ENCODE results near the gene ZNF541.

Gene ZNF541

DNA sequence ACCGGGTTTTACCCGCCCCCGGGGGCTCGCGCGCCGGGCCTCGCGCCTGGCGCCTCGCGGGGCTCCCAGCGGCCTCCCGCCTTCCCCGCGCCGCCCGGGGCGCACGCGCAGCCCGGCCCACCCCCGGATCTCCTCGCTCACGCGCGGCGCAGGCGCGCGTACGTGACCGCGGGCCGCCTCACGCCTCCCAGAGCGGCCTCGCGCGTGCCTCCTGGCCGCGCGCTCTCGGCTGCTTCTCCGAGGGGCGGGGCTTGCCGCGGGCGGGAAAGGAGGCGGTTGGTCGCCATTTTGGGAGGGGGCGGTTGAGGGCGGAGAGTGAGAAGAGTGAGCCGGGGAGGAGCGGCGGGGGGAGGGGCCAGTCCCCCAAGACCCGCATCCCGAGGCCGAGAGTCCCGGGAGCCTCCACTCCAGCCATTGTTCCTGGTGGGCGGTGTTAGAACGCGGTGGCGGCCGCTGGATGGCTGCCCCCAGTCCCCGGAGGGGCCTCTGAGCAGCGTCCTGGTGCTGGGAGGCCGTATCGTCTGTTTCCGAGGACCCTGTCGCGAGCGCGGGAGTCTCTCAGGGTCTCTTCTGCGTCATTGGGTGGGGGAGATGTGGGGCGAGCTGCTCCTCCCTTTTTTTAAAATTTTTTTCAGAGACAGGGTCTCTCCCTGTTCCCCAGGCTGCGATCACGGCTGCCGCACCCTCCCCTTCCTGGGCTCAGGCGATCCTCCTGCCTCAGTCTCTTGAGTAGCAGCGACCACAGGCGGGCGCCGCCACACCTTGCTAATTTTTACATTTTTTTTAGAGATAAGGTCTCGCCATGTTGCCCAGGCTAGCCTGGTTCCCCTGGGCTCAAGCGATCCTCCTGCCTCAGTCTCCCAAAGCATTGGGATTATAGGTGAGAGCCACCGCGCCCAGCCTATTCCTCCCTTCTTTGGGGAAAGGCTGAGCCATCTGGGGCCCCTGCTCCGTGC, at the start of gene ZNF541:
TSS of gene ZNF541 (minus strand) at position 78 of the 956 bp plus-strand sequence. CDS start 17,292 bp downstream, outside the sequence.
- no peak within 1 kb of the TSS for H3K27ac ChIP-seq
- TF ChIP-seq, protein P1, sequence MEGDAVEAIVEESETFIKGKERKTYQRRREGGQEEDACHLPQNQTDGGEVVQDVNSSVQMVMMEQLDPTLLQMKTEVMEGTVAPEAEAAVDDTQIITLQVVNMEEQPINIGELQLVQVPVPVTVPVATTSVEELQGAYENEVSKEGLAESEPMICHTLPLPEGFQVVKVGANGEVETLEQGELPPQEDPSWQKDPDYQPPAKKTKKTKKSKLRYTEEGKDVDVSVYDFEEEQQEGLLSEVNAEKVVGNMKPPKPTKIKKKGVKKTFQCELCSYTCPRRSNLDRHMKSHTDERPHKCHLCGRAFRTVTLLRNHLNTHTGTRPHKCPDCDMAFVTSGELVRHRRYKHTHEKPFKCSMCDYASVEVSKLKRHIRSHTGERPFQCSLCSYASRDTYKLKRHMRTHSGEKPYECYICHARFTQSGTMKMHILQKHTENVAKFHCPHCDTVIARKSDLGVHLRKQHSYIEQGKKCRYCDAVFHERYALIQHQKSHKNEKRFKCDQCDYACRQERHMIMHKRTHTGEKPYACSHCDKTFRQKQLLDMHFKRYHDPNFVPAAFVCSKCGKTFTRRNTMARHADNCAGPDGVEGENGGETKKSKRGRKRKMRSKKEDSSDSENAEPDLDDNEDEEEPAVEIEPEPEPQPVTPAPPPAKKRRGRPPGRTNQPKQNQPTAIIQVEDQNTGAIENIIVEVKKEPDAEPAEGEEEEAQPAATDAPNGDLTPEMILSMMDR (IDR thresholded peaks at IDR 0.05), result no peak
- TF ChIP-seq ZFX (IDR thresholded peaks at IDR 0.05; ENCODE audit: borderline replicate concordance), result no peak

DNA sequence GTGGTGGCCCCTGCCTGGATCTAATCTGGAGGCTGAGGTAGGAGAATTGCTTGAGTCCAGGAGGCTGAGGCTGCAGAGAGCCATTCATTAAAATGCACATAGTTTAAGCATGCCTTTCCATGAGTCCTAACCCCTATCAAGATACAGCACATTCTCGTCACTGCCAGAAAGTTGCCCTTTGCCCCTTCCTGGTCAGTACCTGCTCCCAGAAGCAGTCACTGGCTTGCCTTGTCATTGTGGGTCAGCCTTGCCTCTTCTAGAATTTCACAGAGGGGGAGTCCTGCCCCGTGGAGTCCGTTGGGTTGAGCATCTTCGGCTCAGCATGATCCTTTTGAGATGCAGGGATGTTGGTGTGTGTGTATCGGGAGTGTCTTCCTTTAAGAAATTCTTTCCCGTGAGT, 46.8 kb upstream of the ZNF541 start:
- no peak overlapping the region for H3K27ac ChIP-seq
- TF ChIP-seq ZFX (IDR thresholded peaks at IDR 0.05; ENCODE audit: borderline replicate concordance), result no peak
- TF ChIP-seq, protein P1 (IDR thresholded peaks at IDR 0.05), result no peak

GRCh38 chr19:47618771-47619170, 45.8 kb upstream of the ZNF541 start:
- no peak for TF ChIP-seq ZFX (IDR thresholded peaks at IDR 0.05; ENCODE audit: borderline replicate concordance)
- TF ChIP-seq, protein P1 (IDR thresholded peaks at IDR 0.05), result no peak
- H3K27ac ChIP-seq, result no peak overlapping the region

- TF ChIP-seq, protein P1 (IDR thresholded peaks at IDR 0.05), result no peak
- TF ChIP-seq ZFX (IDR thresholded peaks at IDR 0.05; ENCODE audit: borderline replicate concordance), result no peak
- H3K27ac ChIP-seq, result no peak overlapping the region
These were observed 42.8 kb upstream of the ZNF541 start for GRCh38 chr19:47615714-47616113.

DNA sequence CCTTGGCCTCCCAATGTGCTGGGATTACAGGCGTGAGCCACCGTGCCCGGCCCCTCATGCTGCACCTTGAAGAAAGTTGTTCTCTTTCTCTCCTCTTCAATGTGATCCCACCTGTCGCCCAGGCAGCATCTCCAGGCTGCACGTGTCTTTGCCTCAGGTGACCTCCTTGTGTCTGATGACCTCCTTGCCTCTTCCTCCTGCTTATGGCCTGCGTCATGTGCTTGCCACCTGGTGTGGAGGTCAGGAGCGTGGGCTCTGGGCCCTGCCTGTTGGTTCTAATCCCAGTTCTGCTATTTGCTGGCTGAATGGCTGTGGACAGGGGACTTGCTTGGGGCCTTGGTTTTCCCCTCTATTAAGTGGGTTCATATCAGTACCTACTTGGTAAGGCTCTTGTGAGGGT, 42.3 kb upstream of the ZNF541 start:
- no peak for TF ChIP-seq ZFX (IDR thresholded peaks at IDR 0.05; ENCODE audit: borderline replicate concordance)
- TF ChIP-seq, protein P1 (IDR thresholded peaks at IDR 0.05), result no peak
- no peak overlapping the region for H3K27ac ChIP-seq

DNA sequence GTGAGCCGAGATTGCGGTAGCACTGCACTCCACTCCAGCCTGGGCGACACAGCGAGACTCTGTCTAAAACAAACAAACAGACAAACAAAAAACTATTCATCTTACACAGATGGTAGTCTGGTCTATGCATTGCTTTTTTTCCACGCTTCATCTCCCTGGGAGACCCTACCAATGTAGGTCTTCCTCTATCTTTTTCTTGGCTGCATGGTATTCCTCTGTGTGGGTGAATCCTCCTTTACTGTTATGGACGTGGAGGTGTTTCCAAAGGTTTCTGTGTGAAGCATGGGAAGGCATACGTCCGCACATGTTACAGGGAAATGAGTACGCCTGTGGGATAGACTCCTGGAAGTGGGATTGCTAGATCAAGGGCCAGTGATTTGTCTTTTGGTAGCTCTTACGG, 41.6 kb upstream of the ZNF541 start:
- no peak overlapping the region for H3K27ac ChIP-seq
- TF ChIP-seq ZFX (IDR thresholded peaks at IDR 0.05; ENCODE audit: borderline replicate concordance), result no peak
- TF ChIP-seq, protein P1 (IDR thresholded peaks at IDR 0.05), result no peak

DNA sequence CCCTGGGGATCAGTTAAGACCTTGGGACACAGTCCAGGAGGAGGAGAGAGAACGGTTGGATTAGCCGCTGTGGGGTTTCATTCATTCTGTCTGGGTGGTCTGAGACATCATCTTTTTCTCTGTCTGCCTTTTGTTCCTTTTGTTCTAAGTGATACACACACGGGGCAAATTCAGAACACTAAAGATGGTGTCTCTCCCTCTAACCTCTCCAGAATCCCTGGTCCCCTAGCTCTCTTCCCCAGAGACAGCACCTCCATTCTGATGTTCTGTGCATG, 41.0 kb upstream of the ZNF541 start:
- TF ChIP-seq, protein P1 (IDR thresholded peaks at IDR 0.05), result no peak
- TF ChIP-seq ZFX (IDR thresholded peaks at IDR 0.05; ENCODE audit: borderline replicate concordance), result no peak
- H3K27ac ChIP-seq, result no peak overlapping the region

All from 22Rv1 (cell line).